Transverse colon (tissue), 4 donors: ENCODE results near the gene BPIFB3. TPM values are rescaled to one million over a fixed set of nuclear protein-coding genes. Genes with fewer than 3 reads are reported as not detected.

Experiments
- DNase-seq: peaks from one replicate; pipeline ENCODE4 v3.0.0-alpha.2; 2019
- H3K27ac ChIP-seq, 4 donors: fragments of 200-600 bp; sonication (generic); 2 replicates each; pipeline ENCODE4 v1.5.1; 2016 to 2018; ENCODE audit warnings: inconsistent platforms in 4 of 4
- H3K27me3 ChIP-seq: fragments of 200-600 bp; sonication (generic); 2 replicates; pipeline ENCODE4 v1.5.1; 2017; ENCODE audit warnings: inconsistent platforms
- H3K36me3 ChIP-seq, 4 donors: fragments of 200-600 bp; sonication (generic); 2 replicates each; pipeline ENCODE4 v1.5.1; 2017 to 2019; ENCODE audit warnings: inconsistent platforms in 4 of 4
- H3K4me1 ChIP-seq, 4 donors: fragments of 200-600 bp; sonication (generic); 2 replicates each; pipeline ENCODE4 v1.5.1; 2017 to 2020; ENCODE audit warnings: inconsistent platforms in 4 of 4
- H3K4me3 ChIP-seq, 4 donors: fragments of 200-600 bp; sonication (generic); 1 replicate in 1 of 4; 2 replicates in 3 of 4; pipeline versions ENCODE4 v1.5.1 to v1.6.1; 2017 to 2019; ENCODE audit warnings: inconsistent platforms in 4 of 4
- H3K9me3 ChIP-seq, 2 donors: fragments of 200-600 bp; sonication (generic); 2 replicates each; pipeline ENCODE4 v1.5.1; 2017 to 2019; ENCODE audit warnings: inconsistent platforms in 2 of 2
- CTCF ChIP-seq, 5 experiments: fragments of 200-600 bp in 3 of 5; fragments of 450-650 bp in 2 of 5; sonication (generic) in 3 of 5; IDR thresholded peaks; 1 replicate in 2 of 5; 2 replicates in 3 of 5; pipeline ENCODE4 v1.5.1; 2016 to 2017; ENCODE audit warnings: antibody characterized with exemption in 5 of 5, inconsistent platforms in 3 of 5, mild to moderate bottlenecking in 2 of 5, moderate library complexity in 1 of 5
- EP300 ChIP-seq: sonication (generic); formaldehyde crosslinking; IDR thresholded peaks from one replicate; pipeline ENCODE4 v1.6.1; 2017; ENCODE audit warnings: antibody characterized with exemption, low read depth
- POLR2A ChIP-seq: fragments of 450-650 bp; IDR thresholded peaks from one replicate; pipeline ENCODE4 v1.6.1; 2016; ENCODE audit warnings: antibody characterized with exemption, mild to moderate bottlenecking, moderate library complexity
- POLR2AphosphoS5 ChIP-seq, 3 donors: sonication (generic); formaldehyde crosslinking; IDR thresholded peaks; one replicate each; pipeline ENCODE4 v1.6.1; 2016; ENCODE audit warnings: antibody characterized with exemption in 3 of 3
- WGBS, 2 donors: methylation state at CpG; one replicate each; pipeline ENCODE4 v1.1.5; 2018; ENCODE audit warnings: low coverage in 1 of 2; 5-methylcytosine and 5-hydroxymethylcytosine counted together
- in situ Hi-C, 4 donors: fragments of 200-750 bp; cut with MboI; loops; one replicate each; pipeline versions ENCODE4 v1.15.0 to v1.15.1; 2017; ENCODE audit warnings: low sequenced_read_pairs in 3 of 4, low pct_ligation_motif_present in 1 of 4, low pct_unique_long_range_greater_than_20kb in 1 of 4
- intact Hi-C: fragments of 100-400 bp; cut with DNase I; formaldehyde crosslinking; loops from one replicate; pipeline ENCODE4 v1.15.1; 2023; ENCODE audit warnings: low total_unique reads
- total RNA-seq, 4 donors: library from RNA; depleted of rRNA; stranded (reverse); fragments of >200 nt; gene quantifications; one replicate each; pipeline ENCODE4 v1.1.0, GENCODE V29; 2016

The BPIFB3 gene
- total RNA-seq, 4 donors from 2014 or later: not detected

- no peak overlapping the region for H3K4me3 ChIP-seq
- no peak for TF ChIP-seq CTCF (IDR thresholded peaks at IDR 0.05)
- TF ChIP-seq POLR2AphosphoS5 (IDR thresholded peaks at IDR 0.05): no peak
- TF ChIP-seq POLR2A: no peak
- TF ChIP-seq EP300: no peak
- intact Hi-C loops: no loop called here
- H3K36me3 ChIP-seq: no peaks in the 10 kb centered on the region
- no peaks in the 10 kb centered on the region for H3K27me3 ChIP-seq
- in situ Hi-C loops: no loop called here
- no peak overlapping the region for H3K27ac ChIP-seq
- WGBS, 2 donors: 82 to 100% methylated on average over 3 to 23 of the region's 23 CpGs
- H3K4me1 ChIP-seq: no peaks in the 10 kb centered on the region
- H3K9me3 ChIP-seq: no peaks in the 10 kb centered on the region
- no peak for DNase-seq
Measured at GRCh38 chr20:33019465-33020277, 34.0 kb upstream of the BPIFB3 start.

- intact Hi-C loops: no loop called here
- DNase-seq: no peak
- Histone ChIP-seq H3K9me3 (no peaks in the 10 kb centered on the region), H3K27me3 (no peaks in the 10 kb centered on the region), H3K27ac (no peak overlapping the region), H3K4me1 (no peaks in the 10 kb centered on the region), H3K4me3 (no peak overlapping the region), H3K36me3 (no peaks in the 10 kb centered on the region)
- TF ChIP-seq EP300 (no peak), POLR2A (no peak), POLR2AphosphoS5 (IDR thresholded peaks at IDR 0.05) (no peak), CTCF (IDR thresholded peaks at IDR 0.05) (no peak)
- in situ Hi-C loops: no loop called here
- WGBS, 2 donors: 84% methylated on average over 14 of the region's 18 CpGs; no CpG with 5 or more reads in 1 of the 2 donors
Measured at GRCh38 chr20:33020278-33021161, 33.2 kb upstream of the BPIFB3 start.

- in situ Hi-C loops (no loop called here), intact Hi-C loops (no loop called here)
- TF ChIP-seq EP300 (no peak), CTCF (IDR thresholded peaks at IDR 0.05) (no peak), POLR2AphosphoS5 (IDR thresholded peaks at IDR 0.05) (no peak), POLR2A (no peak)
- H3K36me3 ChIP-seq: no peaks in the 10 kb centered on the region
- DNase-seq: no peak
- H3K4me3 ChIP-seq: no peak overlapping the region
- WGBS, 2 donors: 58% methylated on average over 3 of the region's 3 CpGs; no CpG with 5 or more reads in 1 of the 2 donors
- no peaks in the 10 kb centered on the region for H3K9me3 ChIP-seq
- no peaks in the 10 kb centered on the region for H3K4me1 ChIP-seq
- H3K27ac ChIP-seq: no peak overlapping the region
- H3K27me3 ChIP-seq: no peaks in the 10 kb centered on the region
Measured at GRCh38 chr20:33021879-33022278, 31.8 kb upstream of the BPIFB3 start.

- WGBS, 2 donors: 60% methylated on average over 4 of the region's 4 CpGs; no CpG with 5 or more reads in 1 of the 2 donors
- TF ChIP-seq POLR2AphosphoS5 (IDR thresholded peaks at IDR 0.05) (no peak), POLR2A (no peak), EP300 (no peak), CTCF (IDR thresholded peaks at IDR 0.05) (no peak)
- DNase-seq: no peak
- no peak overlapping the region for H3K4me3 ChIP-seq
- H3K9me3 ChIP-seq: no peaks in the 10 kb centered on the region
- H3K4me1 ChIP-seq: no peaks in the 10 kb centered on the region
- H3K36me3 ChIP-seq: no peaks in the 10 kb centered on the region
- intact Hi-C loops: no loop called here
- no peaks in the 10 kb centered on the region for H3K27me3 ChIP-seq
- in situ Hi-C loops: no loop called here
- no peak overlapping the region for H3K27ac ChIP-seq
Measured at GRCh38 chr20:33022289-33022688, 31.4 kb upstream of the BPIFB3 start.
